Activated naive CD8-positive, alpha-beta T cell treated with anti-CD3 and anti-CD28 coated beads, Interleukin-2, amount 10 ng/mL, durations not matched to agents 7 days and 5 days (primary cell): ENCODE data around the gene CALCA. TPM values are rescaled to one million over a fixed set of nuclear protein-coding genes. Genes with fewer than 3 reads are reported as not detected.

Experiments used
- ATAC-seq: fragments of 150-1000 bp; cut with Tn5 transposase; one replicate; pipeline ENCODE4 v1.10.0; 2021; ENCODE audit warnings: low read depth, moderate library complexity
- POLR2A ChIA-PET: fragments of 350-600 bp; sonication (Branson Sonifier 250); formaldehyde crosslinking; loops from one replicate; lab custom pipeline; 2021; ENCODE audit warnings: antibody characterized with exemption; lab: Charles Lee
- DNase-seq: peaks from one replicate; pipeline ENCODE4 v3.0.0; 2021
- H3K27ac Mint-ChIP-seq: one replicate; pipeline ENCODE4 v1.8.0; 2022; ENCODE audit warnings: mild to moderate bottlenecking, mixed read lengths
- H3K27me3 Mint-ChIP-seq: one replicate; pipeline ENCODE4 v1.8.0; 2022; ENCODE audit warnings: mild to moderate bottlenecking, moderate library complexity, mixed read lengths
- H3K36me3 Mint-ChIP-seq: one replicate; pipeline ENCODE4 v1.8.0; 2021; ENCODE audit warnings: mild to moderate bottlenecking, mixed read lengths
- H3K4me1 Mint-ChIP-seq: one replicate; pipeline ENCODE4 v1.8.0; 2021; ENCODE audit warnings: mixed read lengths
- H3K4me3 Mint-ChIP-seq: one replicate; pipeline ENCODE4 v1.8.0; 2022; ENCODE audit warnings: mild to moderate bottlenecking, moderate library complexity, mixed read lengths
- H3K9me3 Mint-ChIP-seq: one replicate; pipeline ENCODE4 v1.8.0; 2021; ENCODE audit warnings: mixed read lengths
- total RNA-seq, 2 experiments: library from RNA; stranded (reverse); gene quantifications; one replicate each; pipeline ENCODE4 v1.2.3, GENCODE V29; 2021

Gene CALCA
- total RNA-seq, 2 experiments from 2014 or later = not detected

- H3K9me3 Mint-ChIP-seq = peaks cover 8% of the 10 kb centered on the region
- no peaks in the 10 kb centered on the region for H3K4me1 Mint-ChIP-seq
- no peak overlapping the region for H3K27ac Mint-ChIP-seq
- no peak for DNase-seq
- H3K4me3 Mint-ChIP-seq = no peak overlapping the region
- H3K27me3 Mint-ChIP-seq = peaks cover 2% of the 10 kb centered on the region
- no peak for ATAC-seq
- H3K36me3 Mint-ChIP-seq = peaks cover 14% of the 10 kb centered on the region
- POLR2A ChIA-PET = no interaction called here
These were observed 47.8 kb downstream of the CALCA start for GRCh38 chr11:14924318-14924717.

Other genes with a start within 250 kb of the CALCA start
- gene CYP2R1, start 80.1 kb downstream of the CALCA start, total RNA-seq = 10 to 100 TPM; 16.3 to 18.0 TPM
- 1 to 10 TPM in 1 of 2 experiments, under 1 TPM in 1; 1.00 to 1.3 TPM for gene CALCB, start 101.2 kb upstream of the CALCA start, total RNA-seq
- under 1 TPM in 1 of 2 experiments, not detected in 1; 0.23 TPM for gene INSC, start 142.6 kb upstream of the CALCA start, total RNA-seq